ENCODE results near the gene PDE2A. TPM values are rescaled to one million over a fixed set of nuclear protein-coding genes. Genes with fewer than 3 reads are reported as not detected.

The PDE2A gene
- total and polyA plus RNA-seq, 8 donors = 3.5 to 548 (median 25.9) TPM

DNA sequence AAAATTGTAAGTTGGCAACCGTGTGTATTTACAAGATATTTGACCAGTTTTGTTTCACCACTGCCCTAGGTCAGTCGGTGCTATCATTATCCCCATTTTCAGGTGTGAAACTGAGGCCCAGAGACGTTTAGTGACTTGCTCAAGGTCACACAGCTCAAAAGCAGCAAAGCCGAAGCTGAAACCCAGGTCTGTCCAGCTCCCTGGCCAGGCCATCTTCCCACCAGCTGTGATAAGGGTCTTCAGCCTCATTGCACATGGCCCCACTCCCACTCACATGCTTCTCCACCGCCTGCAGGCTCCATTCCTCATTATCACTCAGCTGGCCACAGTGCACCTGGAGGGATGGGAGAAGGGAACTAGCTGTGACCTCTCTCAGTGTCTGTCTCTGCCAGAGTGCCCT, 83.2 kb downstream of the PDE2A start:
- intact Hi-C loops (cut with DNase I; ENCODE audit: low total_unique reads) = no loop called here
- H3K27me3 ChIP-seq = peaks cover 0 to 91% (median 40%) of the 10 kb centered on the region in 3 donors
- no peak overlapping the region for H3K4me3 ChIP-seq
- H3K36me3 ChIP-seq = peaks cover 0 to 4% (median 0%) of the 10 kb centered on the region in 4 donors
- WGBS, 5 donors = 53 to 69% (median 63%) methylated on average over 5 of the region's 5 CpGs
- no peak for DNase-seq
- TF ChIP-seq POLR2AphosphoS5 (IDR thresholded peaks at IDR 0.05) (no peak), EP300 (IDR thresholded peaks at IDR 0.05) (no peak), POLR2A (IDR thresholded peaks at IDR 0.05) (no peak), CTCF (IDR thresholded peaks at IDR 0.05) (no peak)
- no peak overlapping the region for H3K27ac ChIP-seq
- H3K4me1 ChIP-seq = peaks cover 8 to 13% (median 12%) of the 10 kb centered on the region in 4 donors
- H3K9me3 ChIP-seq = no peaks in the 10 kb centered on the region

GRCh38 chr11:72589802-72590761, 84.1 kb downstream of the PDE2A start:
- TF ChIP-seq POLR2AphosphoS5 (IDR thresholded peaks at IDR 0.05) = no peak
- peak in 5 of 7 experiments; percentile 11 to 38 (median 20) for TF ChIP-seq CTCF (IDR thresholded peaks at IDR 0.05)
- no peak for TF ChIP-seq EP300 (IDR thresholded peaks at IDR 0.05)
- TF ChIP-seq POLR2A (IDR thresholded peaks at IDR 0.05) = no peak
- 7 to 23% (median 14%) methylated on average over 9 to 74 of the region's 74 CpGs for WGBS, 5 donors
- peaks cover 0 to 91% (median 40%) of the 10 kb centered on the region in 3 donors for H3K27me3 ChIP-seq
- peaks cover 8 to 23% (median 16%) of the 10 kb centered on the region in 4 donors for H3K4me1 ChIP-seq
- peak overlapping the region in 3 of 4 donors; percentile 26 to 49 (median 27) for H3K4me3 ChIP-seq
- no peaks in the 10 kb centered on the region for H3K9me3 ChIP-seq
- intact Hi-C loops (cut with DNase I; ENCODE audit: low total_unique reads) = loop anchor here (2.0 kb wide), 1 partner anchor 53 kb away; no protein-coding TSS in a partner anchor
- peaks cover 0 to 5% (median 2%) of the 10 kb centered on the region in 4 donors for H3K36me3 ChIP-seq
- no peak overlapping the region for H3K27ac ChIP-seq
- peak; percentile 47 to 74 for DNase-seq

DNA sequence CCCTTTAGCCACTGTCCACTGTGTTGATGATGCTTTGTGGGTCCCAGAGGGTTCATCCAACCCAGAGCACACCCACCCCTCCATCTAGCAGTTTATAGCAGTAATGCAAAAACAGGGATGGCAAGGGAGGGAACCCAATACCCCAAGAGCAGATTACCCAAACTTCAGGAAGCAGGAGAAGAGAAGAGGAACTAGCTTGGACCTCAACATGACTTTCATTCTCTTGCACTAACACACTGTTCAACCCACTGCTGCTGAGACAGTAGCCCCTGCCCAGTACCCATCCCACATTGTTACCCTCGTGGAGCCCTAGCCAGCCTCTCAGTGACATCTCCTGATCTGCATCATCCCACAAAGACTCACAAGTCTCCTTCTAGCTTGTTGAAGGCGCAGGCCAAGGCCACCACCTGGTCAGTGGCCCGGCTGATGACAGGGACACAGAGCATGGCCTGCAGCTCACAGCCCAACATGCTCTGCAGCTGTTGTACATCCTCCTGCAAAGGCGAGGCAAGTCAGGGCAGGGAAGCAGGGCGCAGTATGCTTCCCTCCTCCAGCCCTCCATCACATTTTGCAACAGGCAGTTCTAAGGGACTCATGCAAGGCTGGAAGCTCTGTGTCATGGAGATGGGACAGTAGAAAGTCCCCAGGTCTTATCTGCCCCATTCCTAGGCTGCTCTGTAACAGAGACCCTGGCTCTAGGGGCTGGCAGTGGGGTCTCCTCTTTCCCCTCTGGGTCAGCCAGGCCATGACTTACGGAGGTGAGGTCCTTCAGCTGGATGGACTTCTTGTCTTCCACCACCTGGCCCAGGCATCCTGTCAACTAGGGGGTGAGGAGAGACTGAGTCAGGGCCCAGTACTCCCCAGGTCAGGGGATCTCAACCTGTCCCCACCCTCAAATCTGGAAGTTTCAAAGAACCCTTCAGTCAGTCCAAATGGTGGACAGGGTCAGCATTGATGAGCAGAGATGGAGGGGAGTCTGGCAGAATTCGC, 85.5 kb downstream of the PDE2A start:
- Histone ChIP-seq H3K27ac (no peak overlapping the region), H3K9me3 (no peaks in the 10 kb centered on the region), H3K4me1 (peaks cover 15 to 35% (median 29%) of the 10 kb centered on the region in 4 donors), H3K27me3 (peaks cover 0 to 94% (median 51%) of the 10 kb centered on the region in 3 donors), H3K4me3 (no peak overlapping the region), H3K36me3 (peaks cover 0 to 14% (median 2%) of the 10 kb centered on the region in 4 donors)
- no peak for TF ChIP-seq POLR2AphosphoS5 (IDR thresholded peaks at IDR 0.05)
- no peak for TF ChIP-seq POLR2A (IDR thresholded peaks at IDR 0.05)
- no peak for TF ChIP-seq CTCF (IDR thresholded peaks at IDR 0.05)
- TF ChIP-seq EP300 (IDR thresholded peaks at IDR 0.05) = no peak
- intact Hi-C loops (cut with DNase I; ENCODE audit: low total_unique reads) = loop anchor here (2.0 kb wide), 1 partner anchor 54 kb away; no protein-coding TSS in a partner anchor
- 84 to 93% (median 87%) methylated on average over 6 to 7 of the region's 7 CpGs for WGBS, 5 donors
- no peak for DNase-seq
